GM12865 (cell line): ENCODE data around the gene PRRC2C.

ENCODE experiments used
- DNase-seq: peaks from one replicate; pipeline ENCODE4 v3.0.0; 2010; ENCODE audit warnings: low read depth
- H3K4me3 ChIP-seq: 2 replicates; pipeline ENCODE4 v1.5.1; 2011; ENCODE audit warnings: mild to moderate bottlenecking, low read depth, low read length, control low read depth
- TF ChIP-seq, protein P1 (sequence below): IDR thresholded peaks from 2 replicates; pipeline ENCODE4 v1.5.1; 2011; ENCODE audit warnings: low read length, control low read depth, low read depth, inconsistent platforms; ENCODE audit not compliant: insufficient read depth; ENCODE audit errors: missing control alignments

PRRC2C gene

GRCh38 chr1:171563675-171564074, 78.3 kb downstream of the PRRC2C start:
- no peak overlapping the region for H3K4me3 ChIP-seq
- DNase-seq, result no peak
- TF ChIP-seq, protein P1, sequence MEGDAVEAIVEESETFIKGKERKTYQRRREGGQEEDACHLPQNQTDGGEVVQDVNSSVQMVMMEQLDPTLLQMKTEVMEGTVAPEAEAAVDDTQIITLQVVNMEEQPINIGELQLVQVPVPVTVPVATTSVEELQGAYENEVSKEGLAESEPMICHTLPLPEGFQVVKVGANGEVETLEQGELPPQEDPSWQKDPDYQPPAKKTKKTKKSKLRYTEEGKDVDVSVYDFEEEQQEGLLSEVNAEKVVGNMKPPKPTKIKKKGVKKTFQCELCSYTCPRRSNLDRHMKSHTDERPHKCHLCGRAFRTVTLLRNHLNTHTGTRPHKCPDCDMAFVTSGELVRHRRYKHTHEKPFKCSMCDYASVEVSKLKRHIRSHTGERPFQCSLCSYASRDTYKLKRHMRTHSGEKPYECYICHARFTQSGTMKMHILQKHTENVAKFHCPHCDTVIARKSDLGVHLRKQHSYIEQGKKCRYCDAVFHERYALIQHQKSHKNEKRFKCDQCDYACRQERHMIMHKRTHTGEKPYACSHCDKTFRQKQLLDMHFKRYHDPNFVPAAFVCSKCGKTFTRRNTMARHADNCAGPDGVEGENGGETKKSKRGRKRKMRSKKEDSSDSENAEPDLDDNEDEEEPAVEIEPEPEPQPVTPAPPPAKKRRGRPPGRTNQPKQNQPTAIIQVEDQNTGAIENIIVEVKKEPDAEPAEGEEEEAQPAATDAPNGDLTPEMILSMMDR, result no peak

GRCh38 chr1:171566467-171566866, 81.1 kb downstream of the PRRC2C start:
- TF ChIP-seq, protein P1, result no peak
- H3K4me3 ChIP-seq, result no peak overlapping the region
- no peak for DNase-seq

- no peak overlapping the region for H3K4me3 ChIP-seq
- TF ChIP-seq, protein P1, result no peak
- no peak for DNase-seq
These were observed 85.0 kb downstream of the PRRC2C start for GRCh38 chr1:171570295-171570694.

DNA sequence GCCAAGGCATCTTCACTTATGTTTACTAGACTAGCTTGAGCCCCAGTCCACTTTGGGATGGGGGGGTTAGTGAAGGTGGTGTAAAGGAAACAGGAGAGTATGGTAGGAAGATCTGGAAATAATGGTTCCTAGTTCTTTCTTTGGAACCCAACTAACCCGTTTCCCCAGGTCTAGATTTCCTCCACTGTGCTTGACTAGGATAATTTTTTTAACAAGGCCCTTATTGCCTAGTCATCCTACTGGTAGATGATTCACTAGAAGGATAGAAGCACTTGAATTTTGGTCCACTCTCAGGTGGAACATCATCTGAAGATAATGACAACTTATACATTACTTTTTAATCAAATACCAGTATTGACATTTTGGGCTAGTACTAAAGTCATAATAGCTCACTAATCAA, 90.8 kb downstream of the PRRC2C start:
- DNase-seq, result no peak
- H3K4me3 ChIP-seq, result no peak overlapping the region
- TF ChIP-seq, protein P1, result no peak

DNA sequence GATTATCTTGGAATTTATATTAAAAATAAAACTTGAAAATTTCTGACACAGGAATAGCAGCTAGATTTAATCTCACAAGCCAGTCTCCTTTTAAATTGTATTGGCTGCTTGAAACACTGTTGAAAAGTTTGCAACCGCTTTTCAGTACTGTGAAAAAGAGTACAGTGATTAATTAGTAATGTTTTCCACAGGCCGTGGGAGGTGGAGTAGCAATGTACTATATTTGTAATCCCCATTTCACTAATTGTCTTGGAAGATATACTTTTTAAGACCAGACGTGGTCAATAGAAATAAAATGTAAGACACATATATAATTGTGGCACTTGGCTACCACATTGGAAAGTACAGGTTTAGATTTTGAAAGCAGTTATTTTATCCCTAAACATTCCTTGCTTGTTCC, 95.9 kb downstream of the PRRC2C start:
- TF ChIP-seq, protein P1, result no peak
- no peak overlapping the region for H3K4me3 ChIP-seq
- no peak for DNase-seq

DNA sequence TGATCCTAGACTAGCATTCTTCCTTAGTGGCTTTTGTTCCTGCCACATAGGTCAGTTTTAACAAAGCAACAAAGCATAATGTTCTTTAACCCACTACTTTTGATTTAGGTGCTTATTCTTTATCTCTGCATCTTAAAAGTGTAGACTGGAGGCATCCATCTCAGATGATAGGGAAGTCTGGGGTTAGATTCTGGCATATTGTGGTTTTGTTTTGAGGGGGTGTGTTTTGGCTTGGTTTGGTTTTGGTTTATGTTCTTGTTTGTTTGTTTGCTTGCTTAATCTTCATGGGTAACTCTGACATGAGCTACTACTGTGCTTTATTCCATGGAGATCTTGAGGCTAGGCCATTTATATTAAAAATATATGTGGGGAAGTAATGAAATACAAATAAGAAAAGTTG, 96.4 kb downstream of the PRRC2C start:
- H3K4me3 ChIP-seq, result no peak overlapping the region
- TF ChIP-seq, protein P1, result no peak
- no peak for DNase-seq

- no peak for DNase-seq
- no peak overlapping the region for H3K4me3 ChIP-seq
- TF ChIP-seq, protein P1, result no peak
These were observed 97.3 kb downstream of the PRRC2C start for GRCh38 chr1:171582589-171582988.
